Thymus (tissue), 11 donors: ENCODE measurements around the gene OSBPL2. TPM values are rescaled to one million over a fixed set of nuclear protein-coding genes. Genes with fewer than 3 reads are reported as not detected.

Source experiments
- DNase-seq, 9 donors: peaks; one replicate each; pipeline ENCODE4 v3.0.0-alpha.2; 2013; ENCODE audit warnings: low spot score in 9 of 9, low read depth in 6 of 9, missing footprints in 1 of 9
- H3K27ac ChIP-seq, 2 donors: one replicate each; pipeline ENCODE4 v1.5.1; 2013; ENCODE audit warnings: control low read depth in 1 of 2, low read depth in 1 of 2, low read length in 1 of 2, mild to moderate bottlenecking in 1 of 2, moderate library complexity in 1 of 2
- H3K27me3 ChIP-seq, 2 donors: one replicate each; pipeline ENCODE4 v1.5.1; 2013; ENCODE audit warnings: low read length in 1 of 2; ENCODE audit not compliant: control insufficient read depth in 2 of 2, insufficient read depth in 1 of 2
- H3K36me3 ChIP-seq, 2 donors: one replicate each; pipeline ENCODE4 v1.5.1; 2013; ENCODE audit warnings: low read length in 1 of 2, mild to moderate bottlenecking in 1 of 2, moderate library complexity in 1 of 2; ENCODE audit not compliant: control insufficient read depth in 2 of 2, insufficient read depth in 2 of 2
- H3K4me1 ChIP-seq, 2 donors: one replicate each; pipeline ENCODE4 v1.5.1; 2013; ENCODE audit warnings: low read length in 2 of 2; ENCODE audit not compliant: control insufficient read depth in 2 of 2, insufficient read depth in 2 of 2
- H3K4me3 ChIP-seq, 2 donors: one replicate each; pipeline ENCODE4 v1.5.1; 2013; ENCODE audit warnings: low read length in 2 of 2, control low read depth in 1 of 2, mild to moderate bottlenecking in 1 of 2
- H3K9me3 ChIP-seq, 2 donors: one replicate each; pipeline ENCODE4 v1.5.1; 2013; ENCODE audit warnings: low read length in 1 of 2, mild to moderate bottlenecking in 1 of 2; ENCODE audit not compliant: control insufficient read depth in 2 of 2, insufficient read depth in 1 of 2
- WGBS: extraction: QIAGEN DNeasy Blood & Tissue Kit; methylation state at CpG from one replicate; pipeline ENCODE4 v1.1.7; 2013; 5-methylcytosine and 5-hydroxymethylcytosine counted together
- polyA plus RNA-seq: library from polyadenylated mRNA; stranded (reverse); fragments of 200-250 nt; gene quantifications from one replicate; pipeline ENCODE4 v1.2.3, GENCODE V29; 2013
- total RNA-seq: library from RNA; stranded (reverse); fragments of 120-200 nt; gene quantifications from one replicate; pipeline ENCODE4 v1.2.4, GENCODE V29; 2013
- donor health status: healthy.

Gene OSBPL2
- total and polyA plus RNA-seq, 2 donors: 17.4 to 27.4 TPM

DNA sequence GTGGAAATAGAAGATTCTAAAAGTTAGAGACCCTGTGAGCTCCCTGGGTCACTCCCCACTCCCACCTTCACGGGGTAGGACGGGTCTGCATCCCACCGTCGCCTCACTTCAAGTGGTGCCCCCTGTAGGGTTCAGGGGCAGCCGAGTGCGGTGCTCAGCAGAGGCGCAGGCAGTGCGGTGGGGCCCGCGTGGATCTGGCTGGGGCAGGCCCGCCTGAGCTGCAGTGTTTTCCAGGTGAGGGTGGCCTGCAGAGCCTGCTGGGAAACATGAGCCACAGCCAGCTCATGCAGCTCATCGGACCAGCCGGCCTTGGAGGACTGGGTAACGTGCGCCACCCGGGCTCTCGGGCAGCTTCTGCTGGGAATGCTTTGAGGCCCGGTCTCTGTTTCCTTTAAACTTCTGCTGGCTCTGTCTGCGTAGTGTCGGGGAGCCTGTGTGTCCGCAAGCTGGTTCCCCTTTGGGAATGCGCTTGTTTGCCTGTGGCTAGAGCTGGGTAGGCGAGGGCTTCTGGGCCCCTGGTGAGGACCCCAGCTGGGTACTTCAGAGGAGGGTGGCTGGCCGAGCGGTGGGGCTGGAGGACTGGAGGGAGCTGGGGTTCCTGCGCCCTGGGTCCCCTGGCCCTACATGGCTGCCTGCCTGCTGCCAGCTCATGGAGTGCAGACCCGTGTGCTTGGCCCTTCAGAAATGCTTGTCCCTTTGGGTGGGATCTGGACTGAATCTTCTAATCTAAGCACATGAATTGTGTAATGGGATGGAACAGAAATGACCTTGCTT, 68.3 kb downstream of the OSBPL2 start:
- peaks cover 42 to 53% of the 10 kb centered on the region in 2 donors for H3K36me3 ChIP-seq
- no peak overlapping the region for H3K27ac ChIP-seq
- DNase-seq: no peak
- no peaks in the 10 kb centered on the region for H3K27me3 ChIP-seq
- H3K9me3 ChIP-seq: no peaks in the 10 kb centered on the region
- H3K4me1 ChIP-seq: peaks cover 10 to 17% of the 10 kb centered on the region in 2 donors
- WGBS: 95% methylated on average over 27 of the region's 27 CpGs
- H3K4me3 ChIP-seq: no peak overlapping the region

- Histone ChIP-seq H3K36me3 (peaks cover 42 to 53% of the 10 kb centered on the region in 2 donors), H3K4me1 (peaks cover 10 to 17% of the 10 kb centered on the region in 2 donors), H3K27ac (no peak overlapping the region), H3K9me3 (no peaks in the 10 kb centered on the region), H3K4me3 (no peak overlapping the region), H3K27me3 (no peaks in the 10 kb centered on the region)
- WGBS: 97% methylated on average over 42 of the region's 42 CpGs
- DNase-seq: no peak
Measured at GRCh38 chr20:62307226-62308101, 69.1 kb downstream of the OSBPL2 start.

- Histone ChIP-seq H3K4me1 (peaks cover 10 to 17% of the 10 kb centered on the region in 2 donors), H3K4me3 (no peak overlapping the region), H3K27me3 (no peaks in the 10 kb centered on the region), H3K9me3 (no peaks in the 10 kb centered on the region), H3K27ac (no peak overlapping the region), H3K36me3 (peaks cover 42 to 53% of the 10 kb centered on the region in 2 donors)
- no peak for DNase-seq
- 97% methylated on average over 29 of the region's 29 CpGs for WGBS
Measured at GRCh38 chr20:62308102-62308822, 69.9 kb downstream of the OSBPL2 start.

- Histone ChIP-seq H3K4me3 (no peak overlapping the region), H3K4me1 (peaks cover 2 to 6% of the 10 kb centered on the region in 2 donors), H3K27ac (no peak overlapping the region), H3K36me3 (peaks cover 42 to 53% of the 10 kb centered on the region in 2 donors), H3K27me3 (no peaks in the 10 kb centered on the region), H3K9me3 (no peaks in the 10 kb centered on the region)
- 97% methylated on average over 26 of the region's 26 CpGs for WGBS
- DNase-seq: no peak
Measured at GRCh38 chr20:62309198-62309944, 71.0 kb downstream of the OSBPL2 start.

GRCh38 chr20:62309947-62310756, 71.8 kb downstream of the OSBPL2 start:
- Histone ChIP-seq H3K36me3 (peaks cover 41 to 47% of the 10 kb centered on the region in 2 donors), H3K9me3 (no peaks in the 10 kb centered on the region), H3K27me3 (no peaks in the 10 kb centered on the region), H3K4me1 (no peaks in the 10 kb centered on the region), H3K27ac (no peak overlapping the region), H3K4me3 (no peak overlapping the region)
- WGBS: 93% methylated on average over 29 of the region's 29 CpGs
- DNase-seq: no peak

DNA sequence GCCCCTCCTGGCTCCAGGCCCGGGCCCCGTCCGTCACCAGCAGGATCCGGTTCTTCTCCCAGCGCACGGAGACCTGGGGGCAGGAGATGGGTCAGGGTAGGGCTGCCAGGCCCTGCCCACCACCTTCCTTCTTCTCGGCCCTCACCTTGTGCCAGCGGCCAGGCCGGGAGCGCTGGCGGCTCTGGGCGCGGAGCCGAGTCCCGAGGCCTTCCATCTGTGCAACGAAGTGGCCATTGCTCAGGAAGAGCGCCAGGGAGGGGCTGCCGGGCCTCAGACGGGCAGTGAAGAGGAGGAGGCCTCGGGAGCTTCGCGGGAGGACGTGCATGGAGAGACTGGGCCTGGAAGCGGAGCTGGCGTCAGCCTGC, 72.4 kb downstream of the OSBPL2 start:
- no peak for DNase-seq
- Histone ChIP-seq H3K4me1 (no peaks in the 10 kb centered on the region), H3K4me3 (no peak overlapping the region), H3K27me3 (no peaks in the 10 kb centered on the region), H3K27ac (no peak overlapping the region), H3K36me3 (peaks cover 35 to 41% of the 10 kb centered on the region in 2 donors), H3K9me3 (no peaks in the 10 kb centered on the region)
- WGBS: 94% methylated on average over 25 of the region's 25 CpGs

DNA sequence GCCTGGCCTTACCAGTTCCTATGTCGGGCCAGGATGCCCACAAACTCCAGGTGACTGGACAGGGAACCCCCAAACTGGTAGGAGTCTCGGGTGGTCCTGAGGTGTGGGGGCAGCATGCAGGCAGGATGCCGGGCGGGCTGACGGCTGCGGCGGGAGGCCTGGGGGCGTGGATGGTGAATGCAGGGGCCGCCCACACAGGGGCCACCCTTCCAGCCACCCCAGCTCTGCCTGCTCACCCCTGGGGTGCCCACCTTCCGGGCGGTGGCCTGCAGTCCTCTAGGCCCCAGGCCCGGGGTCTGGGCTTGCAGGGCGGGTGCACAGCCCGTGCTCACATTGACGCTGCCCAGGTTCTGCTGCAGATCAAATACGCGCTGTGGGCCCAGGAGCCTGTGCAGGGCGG, 72.8 kb downstream of the OSBPL2 start:
- H3K4me1 ChIP-seq: no peaks in the 10 kb centered on the region
- no peak overlapping the region for H3K4me3 ChIP-seq
- peaks cover 31 to 37% of the 10 kb centered on the region in 2 donors for H3K36me3 ChIP-seq
- H3K9me3 ChIP-seq: no peaks in the 10 kb centered on the region
- H3K27ac ChIP-seq: no peak overlapping the region
- DNase-seq: no peak
- WGBS: 95% methylated on average over 18 of the region's 18 CpGs
- no peaks in the 10 kb centered on the region for H3K27me3 ChIP-seq
